GM19324 (cell line): ENCODE measurements around the gene ZNF644.

Source experiments
- ATAC-seq: cut with Tn5 transposase; IDR thresholded peaks from one replicate; pipeline ENCODE4 v1.9.1; 2021; ENCODE audit warnings: mild to moderate bottlenecking, moderate library complexity; ENCODE audit not compliant: unreplicated experiment, low FRiP score

Gene ZNF644

DNA sequence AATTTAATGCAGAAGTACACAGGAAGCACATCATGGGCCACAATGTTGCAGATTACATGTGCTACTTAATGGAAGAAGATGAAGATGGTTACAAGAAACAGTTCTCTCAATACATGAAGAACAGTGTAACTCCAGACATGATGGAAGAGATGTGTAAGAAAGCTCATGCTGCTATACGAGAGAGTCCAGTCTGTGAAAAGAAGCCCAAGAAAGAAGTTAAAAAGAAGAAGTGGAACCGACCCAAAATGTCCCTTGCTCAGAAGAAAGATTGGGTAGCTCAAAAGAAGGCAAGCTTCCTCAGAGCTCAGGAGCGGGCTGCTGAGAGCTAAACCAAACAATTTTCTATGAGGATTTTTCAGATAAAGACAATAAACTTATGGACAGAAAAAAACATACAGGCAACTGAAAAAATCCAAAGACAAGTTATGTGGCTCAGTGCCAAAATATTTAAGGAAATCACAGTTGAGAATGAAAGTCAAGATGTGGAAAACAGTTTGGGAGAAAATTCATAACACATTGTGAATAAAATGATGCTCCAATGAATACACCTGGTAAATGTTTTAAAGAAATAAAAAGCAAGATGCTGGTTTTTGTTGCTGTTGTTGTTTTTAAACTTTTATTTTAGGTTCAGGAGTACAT, 2.8 kb upstream of the ZNF644 start:
- ATAC-seq = no peak

DNA sequence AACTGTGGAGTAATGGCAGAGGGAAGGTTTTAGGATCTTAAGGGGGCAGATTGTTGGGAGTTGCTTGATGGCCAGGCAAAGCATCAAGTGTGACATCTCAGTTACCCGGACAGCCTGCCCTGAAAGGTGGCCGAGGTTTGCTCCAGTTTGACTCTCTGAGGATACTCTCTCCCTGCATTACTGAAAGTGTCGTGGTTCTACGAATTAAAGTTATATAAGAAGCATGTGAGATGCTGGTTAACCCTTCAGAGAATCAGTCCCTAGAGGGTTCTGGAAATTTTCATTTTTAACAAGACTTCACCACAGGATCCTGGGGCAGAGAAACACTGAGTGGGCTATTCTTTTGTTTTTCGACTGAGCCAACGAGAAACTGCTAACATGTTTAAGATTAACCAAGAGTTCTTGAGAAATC, 689 bp upstream of the ZNF644 start:
- ATAC-seq = peak; percentile 7

DNA sequence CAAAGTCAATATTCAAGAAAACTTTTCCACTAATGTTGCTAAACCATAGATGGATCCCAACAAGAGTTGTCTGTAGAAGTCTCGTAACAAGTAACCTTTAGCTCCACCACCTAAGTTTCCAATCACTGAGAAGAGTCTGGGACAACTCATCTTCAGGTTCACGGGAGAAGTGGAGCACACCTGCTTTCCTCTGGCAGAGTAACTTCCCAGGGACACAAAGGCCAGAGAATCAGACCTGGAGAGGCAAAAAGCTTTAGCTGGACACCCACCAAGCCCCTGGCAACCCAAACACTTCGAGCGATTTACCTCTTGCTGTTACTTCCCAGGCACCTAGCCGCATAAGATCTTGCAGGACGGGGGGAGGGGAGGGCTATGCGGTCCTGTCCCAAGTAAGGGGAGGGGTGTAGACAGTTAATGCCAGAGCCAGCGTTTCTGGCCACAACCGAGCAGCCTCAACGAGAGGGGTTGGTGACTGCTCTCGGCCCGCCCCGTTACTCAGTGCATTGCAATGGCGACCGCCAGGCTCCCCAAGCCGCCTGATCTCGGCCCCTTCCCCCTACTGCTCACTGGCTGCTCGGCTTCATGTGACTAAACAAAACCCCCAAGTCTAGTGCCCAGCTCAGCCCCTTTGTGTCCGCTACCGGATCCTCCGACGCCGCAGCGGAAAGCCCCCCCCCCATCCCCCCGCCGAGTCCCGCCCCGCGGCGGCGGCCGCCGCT, 709 bp downstream of the ZNF644 start:
- peak; percentile 27 for ATAC-seq

DNA sequence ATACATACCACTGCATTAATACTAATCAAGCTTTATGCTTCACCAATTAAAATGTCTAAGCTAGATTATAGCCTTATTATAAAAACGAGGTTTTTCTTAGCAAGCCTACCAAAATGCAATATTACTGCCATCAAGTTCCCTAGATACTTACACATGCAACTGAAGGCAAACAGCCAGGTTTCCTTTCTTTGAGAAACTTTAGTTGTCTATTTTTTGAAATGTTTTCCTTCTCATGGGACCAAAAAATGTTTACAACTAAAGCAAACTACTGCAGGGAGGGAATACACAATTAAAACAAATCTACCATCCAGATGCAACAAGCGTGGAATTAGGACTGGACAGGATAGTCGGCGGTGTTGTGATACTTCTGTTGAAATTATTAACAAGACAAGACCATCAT, 1.3 kb downstream of the ZNF644 start:
- no peak for ATAC-seq

DNA sequence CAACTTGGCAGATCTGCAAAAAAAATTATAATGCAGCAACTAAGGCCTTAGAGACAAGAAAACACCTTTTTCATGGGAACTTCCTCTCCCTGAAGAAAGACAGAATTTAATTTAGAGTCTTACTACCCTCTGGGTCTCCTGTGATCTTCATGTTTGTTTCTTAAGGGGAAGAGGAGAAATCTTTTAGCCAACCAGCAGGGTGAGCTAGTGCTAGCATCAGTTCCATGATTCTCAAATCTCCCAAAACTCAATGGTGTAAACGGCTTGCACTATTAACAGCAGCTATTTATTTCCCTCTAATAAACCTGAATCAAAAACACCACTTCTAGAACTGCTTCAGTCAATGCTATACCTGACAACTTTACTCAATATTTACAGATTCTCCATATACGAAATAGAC, 3.8 kb downstream of the ZNF644 start:
- ATAC-seq = no peak

DNA sequence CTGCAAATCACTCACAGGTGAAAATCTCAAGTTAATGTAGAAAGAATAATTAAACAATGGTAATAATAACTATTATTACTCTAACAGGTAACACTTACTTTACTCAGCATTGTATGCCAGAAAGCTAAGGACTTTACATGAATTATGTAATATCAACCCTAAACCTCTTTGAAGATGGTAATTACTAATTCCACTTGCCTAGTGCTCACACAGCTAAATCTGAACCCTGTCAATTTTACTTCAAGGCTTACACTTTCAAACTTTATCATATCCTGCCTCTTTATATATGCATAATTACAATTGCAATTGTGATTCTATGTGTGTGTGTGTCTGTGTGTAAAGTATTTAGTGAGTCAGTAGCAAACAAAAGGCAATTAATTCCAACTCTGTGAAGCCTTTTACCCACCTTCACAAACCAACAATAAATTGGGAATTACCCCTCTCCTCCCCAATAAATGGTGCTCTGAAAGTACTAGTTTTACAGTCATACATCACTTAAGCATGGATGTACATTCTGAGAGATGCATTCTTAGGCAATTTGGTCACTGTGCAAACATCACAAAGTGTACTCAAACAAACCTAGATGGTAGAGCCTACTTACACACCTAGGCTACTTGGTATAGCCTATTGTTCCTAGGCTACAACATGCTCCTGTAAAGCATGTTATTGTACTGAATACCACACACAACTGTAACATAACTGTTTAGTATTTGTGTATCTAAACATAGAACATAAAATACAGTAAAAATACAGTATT, 5.9 kb downstream of the ZNF644 start:
- ATAC-seq = no peak

DNA sequence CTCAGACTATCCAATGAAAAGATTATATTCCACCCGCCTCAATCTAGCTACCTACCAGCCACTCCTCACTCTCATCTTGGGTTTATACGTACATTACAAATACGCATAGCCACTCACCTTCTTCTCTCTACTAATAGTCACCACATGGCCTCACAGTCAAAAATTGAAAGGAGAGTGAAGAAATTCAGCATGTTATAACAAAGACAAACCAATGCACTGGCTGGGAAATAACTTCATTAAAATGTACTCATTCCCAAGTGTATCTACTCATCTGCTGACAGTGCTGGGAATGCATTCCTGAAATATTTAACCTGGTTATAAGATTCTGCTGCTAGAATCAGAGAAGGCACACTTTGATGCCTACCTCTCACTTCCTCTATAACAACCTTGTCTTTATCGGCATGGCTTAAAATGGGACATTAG, 6.5 kb downstream of the ZNF644 start:
- ATAC-seq = no peak

DNA sequence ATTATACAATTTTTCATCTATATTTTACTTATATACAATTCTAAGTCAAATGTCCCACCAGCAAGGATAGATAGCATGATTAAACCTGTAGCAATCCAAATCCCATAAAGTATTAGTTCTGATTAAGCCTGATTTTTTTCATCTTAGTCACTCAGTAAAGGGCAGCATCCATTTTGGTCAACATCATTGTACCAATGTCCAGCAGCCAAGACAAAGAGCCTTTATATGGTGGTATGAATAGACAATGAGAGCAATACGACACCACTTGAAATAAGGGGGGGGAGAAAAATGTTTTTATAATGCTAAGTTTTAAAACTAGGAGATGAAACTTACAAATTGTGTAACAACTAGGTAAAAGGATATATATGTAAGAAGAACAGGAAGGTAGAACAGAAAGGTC, 7.4 kb downstream of the ZNF644 start:
- no peak for ATAC-seq

DNA sequence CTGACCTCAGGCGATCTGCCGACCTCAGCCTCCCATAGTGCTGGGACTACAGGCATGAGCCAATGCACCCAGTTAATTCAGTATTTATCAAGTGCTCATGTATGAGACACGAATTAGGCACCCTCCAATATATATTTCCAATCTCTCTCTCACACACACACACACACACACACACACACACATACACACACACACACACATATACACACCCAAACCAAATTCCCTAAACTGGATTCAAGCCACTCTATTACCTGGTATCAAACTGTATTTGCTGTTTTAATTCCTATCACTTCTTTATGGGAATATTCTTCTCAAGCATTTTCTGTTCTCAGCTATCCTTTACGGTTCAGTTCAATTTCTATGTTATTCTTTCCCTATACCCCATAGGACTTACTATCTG, 8.5 kb downstream of the ZNF644 start:
- no peak for ATAC-seq

DNA sequence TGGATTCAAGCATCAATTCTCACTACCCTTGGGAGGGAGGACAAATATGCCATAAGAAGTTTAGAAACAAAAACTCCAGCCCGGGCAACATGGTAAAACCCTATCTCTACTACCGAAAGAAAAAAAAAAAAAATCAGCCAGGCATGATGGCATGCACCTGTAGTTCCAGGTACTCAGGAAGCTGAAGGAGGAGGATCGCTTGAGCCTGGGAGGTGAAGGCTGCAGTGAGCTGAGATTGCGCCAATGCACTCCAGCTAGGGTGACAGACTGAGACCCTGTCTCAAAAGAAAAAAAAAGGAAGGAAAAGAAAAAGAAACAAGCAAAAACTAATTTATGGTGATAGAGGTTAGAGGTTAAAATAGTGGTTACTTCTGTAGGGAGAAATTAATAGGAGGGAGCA, 9.6 kb downstream of the ZNF644 start:
- ATAC-seq = no peak

DNA sequence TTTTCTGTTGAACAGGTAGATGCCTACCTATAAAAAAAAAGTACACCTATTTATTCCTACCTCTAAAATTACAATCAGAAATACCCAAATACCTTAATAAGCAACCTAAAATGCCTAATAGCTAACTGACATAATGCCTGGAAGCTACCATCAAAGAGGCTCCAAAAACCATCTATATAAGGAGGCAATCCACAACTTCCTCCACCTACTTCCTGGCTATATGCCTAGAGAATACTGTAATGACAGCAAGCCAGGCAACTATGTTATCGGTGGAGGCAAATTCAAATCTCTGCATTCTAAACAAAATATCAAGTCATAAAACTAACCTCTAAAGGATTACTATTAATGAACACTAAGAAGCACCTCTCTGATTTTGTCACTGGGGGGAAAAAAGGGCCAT, 10.1 kb downstream of the ZNF644 start:
- no peak for ATAC-seq

DNA sequence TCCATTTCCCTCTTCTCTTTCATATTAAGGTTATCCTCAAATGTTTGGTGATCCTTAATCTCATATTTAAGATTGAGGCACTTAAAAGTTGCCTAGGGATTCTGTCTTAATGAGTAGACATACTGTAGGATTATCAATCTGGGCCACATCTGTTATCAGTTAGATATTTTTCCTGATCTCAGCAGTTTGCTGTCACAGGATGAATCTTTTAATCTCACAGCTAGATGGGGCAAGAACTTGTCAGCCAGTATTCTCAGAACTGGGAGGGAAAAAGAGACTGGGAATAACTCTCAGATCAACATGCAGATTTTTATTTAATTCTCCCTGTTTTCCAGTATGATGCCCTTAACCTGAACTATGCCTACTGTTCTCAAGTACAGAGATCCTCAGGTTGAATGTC, 14.0 kb downstream of the ZNF644 start:
- ATAC-seq = no peak

DNA sequence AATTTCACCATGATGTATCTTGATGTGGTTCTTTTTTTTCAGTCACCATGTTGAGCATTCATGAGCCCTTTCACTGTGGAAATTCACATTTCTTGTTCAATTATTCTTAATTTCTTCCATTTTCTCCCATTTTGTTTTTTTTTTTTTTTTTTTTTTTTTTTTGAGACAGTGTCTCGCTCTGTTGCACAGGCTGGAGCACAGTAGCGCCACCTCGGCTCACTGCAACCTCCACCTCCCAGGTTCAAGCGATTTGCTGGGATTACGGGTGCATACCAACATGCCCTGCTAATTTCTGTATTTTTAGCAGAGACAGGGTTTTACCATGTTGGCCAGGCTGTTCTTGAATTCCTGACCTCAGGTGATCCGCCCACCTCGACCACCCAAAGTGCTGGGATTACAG, 14.7 kb downstream of the ZNF644 start:
- ATAC-seq = no peak

DNA sequence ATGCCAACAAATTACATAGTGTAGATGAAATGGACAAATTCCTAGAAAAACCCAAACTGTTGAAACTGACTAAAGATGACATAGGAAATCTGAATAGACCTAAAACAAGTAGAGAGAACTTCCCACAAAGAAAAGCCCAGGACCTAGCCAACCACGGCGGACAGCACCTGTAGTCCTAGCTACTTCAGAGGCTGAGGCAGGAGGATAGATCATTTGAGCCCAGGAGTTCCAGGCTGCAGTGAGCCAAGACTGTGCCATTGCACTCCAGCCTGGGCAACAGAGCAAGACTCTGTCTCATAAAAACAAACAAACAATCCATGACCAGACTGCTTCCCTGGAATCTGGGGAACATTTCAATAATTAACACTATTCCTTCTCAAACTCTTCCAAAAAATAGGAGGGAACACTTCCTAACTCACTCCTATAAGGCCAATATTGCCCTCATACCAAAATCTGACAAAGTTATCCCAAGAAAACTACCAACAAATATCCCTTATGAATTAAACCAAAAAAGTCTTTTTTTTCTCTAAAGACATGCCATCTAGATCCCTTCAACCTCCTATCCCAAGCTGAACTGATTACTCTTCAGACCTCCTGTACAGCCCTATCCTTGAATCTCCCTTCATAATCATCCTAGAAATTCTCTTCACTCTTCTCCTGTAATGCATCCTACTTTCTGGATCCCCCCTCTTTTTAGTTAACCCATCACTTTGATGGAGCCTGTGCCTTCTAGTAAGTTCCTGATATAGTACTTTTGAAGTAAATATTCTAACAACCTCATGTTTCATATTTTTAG, 15.5 kb downstream of the ZNF644 start:
- ATAC-seq = no peak

DNA sequence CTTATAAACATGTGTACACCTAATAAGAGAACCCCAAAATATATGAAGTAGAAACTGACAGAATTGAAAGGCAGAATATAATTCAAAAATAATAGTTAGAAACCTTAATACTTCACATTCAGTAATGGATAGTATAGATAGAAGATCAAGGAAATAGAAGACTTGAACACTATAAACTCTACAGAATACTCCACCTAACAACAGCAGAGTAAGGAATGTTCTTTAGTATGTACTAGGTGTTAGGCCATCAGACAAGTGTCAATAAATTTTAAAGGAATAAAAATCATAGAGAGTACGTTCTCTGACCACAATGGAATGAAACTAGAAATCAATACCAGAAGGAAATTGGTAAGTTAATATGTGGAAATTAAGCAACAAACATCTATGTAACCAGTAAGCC, 16.6 kb downstream of the ZNF644 start:
- no peak for ATAC-seq

DNA sequence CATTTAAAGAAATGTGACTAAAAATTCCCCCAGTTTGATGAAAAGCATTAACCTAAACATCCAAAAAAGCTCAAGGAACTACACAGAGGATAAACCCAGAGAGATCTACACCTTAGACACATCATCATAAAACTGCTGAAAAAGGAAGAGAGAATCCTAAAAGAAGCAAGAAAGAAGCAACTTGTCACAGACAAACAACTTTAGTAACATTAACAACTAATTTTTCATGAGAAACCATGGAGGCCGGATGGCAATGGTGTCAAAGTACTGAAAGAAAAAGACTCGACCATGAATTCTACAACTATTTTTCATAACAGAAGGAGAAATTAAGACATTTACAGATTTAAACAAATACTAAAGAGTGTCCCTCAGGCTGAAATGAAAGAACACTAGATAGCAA, 17.7 kb downstream of the ZNF644 start:
- no peak for ATAC-seq

DNA sequence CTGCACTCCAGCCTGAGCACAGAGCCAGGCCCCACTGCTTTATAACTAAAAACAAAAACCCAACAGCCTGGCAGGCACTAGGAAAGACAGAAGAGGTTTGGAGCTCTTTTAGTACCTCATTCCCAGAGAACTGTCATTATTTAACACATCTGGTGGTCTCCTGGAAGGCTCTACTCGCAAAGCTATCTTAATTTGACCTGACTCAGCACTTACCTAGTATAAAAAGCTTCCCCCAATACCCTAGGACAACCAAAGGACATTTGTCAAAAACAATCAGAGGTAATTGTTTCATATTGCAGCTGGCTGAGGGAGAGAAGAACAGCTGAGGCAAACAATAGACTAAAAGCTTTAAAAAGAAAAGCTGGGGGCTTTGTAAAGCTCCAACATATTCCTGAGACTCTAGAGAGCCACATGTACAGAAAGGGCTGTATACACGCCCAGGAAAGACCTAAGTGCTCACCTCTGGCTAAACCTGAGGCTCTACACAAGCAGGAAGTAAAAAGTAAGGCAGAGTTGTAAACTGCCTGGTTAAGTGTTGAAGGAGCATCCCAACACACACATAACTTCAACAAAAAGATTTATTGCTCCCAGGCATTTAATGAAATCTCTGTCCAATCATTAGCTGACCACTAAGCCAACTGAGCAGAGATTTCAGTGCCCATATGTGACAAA, 25.0 kb downstream of the ZNF644 start:
- ATAC-seq = no peak

DNA sequence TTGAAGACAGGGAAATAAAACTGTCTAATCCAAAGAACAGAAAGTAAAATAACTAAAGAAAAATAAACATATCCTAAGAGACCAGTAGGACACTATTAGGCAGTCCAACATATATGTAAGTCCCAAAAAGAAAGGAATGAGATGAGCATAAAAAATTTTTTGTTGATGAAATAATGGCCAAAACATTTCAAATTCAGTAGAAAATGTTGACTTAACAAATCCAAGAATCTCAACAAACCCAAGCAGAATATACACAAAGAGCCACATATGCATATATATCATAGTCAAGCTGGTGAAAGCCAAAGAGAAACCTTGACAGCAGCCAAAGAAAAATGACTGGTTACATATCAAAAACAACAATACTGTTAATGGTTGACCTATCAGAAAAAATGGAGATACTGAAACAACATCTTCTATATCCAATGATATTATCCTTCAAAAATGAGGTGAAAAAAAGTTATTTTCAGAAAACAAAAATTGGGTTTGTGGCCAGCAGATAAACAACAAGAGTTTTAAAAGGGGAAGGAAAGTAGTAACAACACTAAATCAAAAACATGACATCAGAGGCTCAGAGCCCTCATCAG, 26.4 kb downstream of the ZNF644 start:
- no peak for ATAC-seq

DNA sequence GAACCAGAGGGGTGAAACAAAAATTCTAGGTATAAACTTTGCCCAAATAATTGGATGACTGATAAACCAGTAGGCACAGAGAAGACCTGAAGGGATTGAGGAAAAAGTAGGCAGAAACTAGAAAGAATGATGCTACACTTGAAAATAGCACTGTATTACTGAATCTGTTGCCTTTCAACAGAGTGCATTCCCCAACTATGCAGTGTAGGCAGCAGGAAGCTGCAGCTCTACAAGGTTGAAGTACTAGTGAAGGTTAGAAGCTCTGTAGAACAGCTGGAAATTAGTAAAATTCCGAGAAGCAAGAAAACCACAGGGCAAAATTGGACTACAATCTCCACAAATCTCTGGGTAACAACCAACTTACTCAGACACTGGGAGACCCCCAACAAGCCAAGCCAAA, 27.4 kb downstream of the ZNF644 start:
- no peak for ATAC-seq

DNA sequence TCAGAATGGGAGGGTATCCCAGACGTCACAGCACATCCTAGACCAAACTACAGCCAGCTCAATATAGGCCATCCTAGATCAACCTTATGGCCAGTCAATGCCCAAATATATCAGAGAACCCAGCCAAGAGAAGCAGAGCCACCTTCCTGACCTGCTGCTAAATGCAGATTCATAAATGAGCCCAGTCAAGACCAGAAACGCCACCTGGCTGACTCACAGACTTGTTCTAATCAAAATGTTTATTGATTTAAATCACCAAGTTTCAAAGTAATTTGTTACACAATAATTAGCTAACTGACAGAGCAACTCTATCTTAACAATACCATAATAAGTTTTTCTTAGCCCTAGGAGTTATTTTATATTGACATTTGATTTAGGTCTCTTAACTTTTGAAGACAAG, 28.6 kb downstream of the ZNF644 start:
- no peak for ATAC-seq
